Brain microvascular endothelial cell (primary cell): ENCODE data around the gene PDE1C.

ENCODE experiments used
- DNase-seq: peaks from one replicate; pipeline ENCODE4 v3.0.0-alpha.2; 2020
- H3K27ac ChIP-seq: fragments of 250-450 bp; sonication (Bioruptor Pico); 2 replicates; pipeline ENCODE4 v1.5.1; 2020; ENCODE audit warnings: mild to moderate bottlenecking, moderate library complexity
- H3K27me3 ChIP-seq: fragments of 250-450 bp; sonication (Bioruptor Pico); replicated peaks from 2 replicates; pipeline ENCODE4 v1.5.1; 2020; ENCODE audit warnings: mild to moderate bottlenecking
- H3K36me3 ChIP-seq: fragments of 250-450 bp; sonication (Bioruptor Pico); replicated peaks from 2 replicates; pipeline ENCODE4 v1.5.1; 2020; ENCODE audit warnings: mild to moderate bottlenecking
- H3K4me3 ChIP-seq: 2 replicates; pipeline ENCODE4 v1.5.1; 2011; ENCODE audit warnings: low read depth, mild to moderate bottlenecking, control low read depth, low read length, moderate library complexity
- CTCF ChIP-seq: IDR thresholded peaks from 2 replicates; pipeline ENCODE4 v1.5.1; 2011; ENCODE audit warnings: low read depth, mild to moderate bottlenecking, moderate library complexity, low read length, control low read depth, inconsistent platforms; ENCODE audit errors: missing control alignments
- in situ Hi-C: cut with HindIII; loops from 2 replicates; pipeline ENCODE4 v1.10.0; 2017; ENCODE audit warnings: low sequenced_read_pairs, low pct_ligation_motif_present

The PDE1C gene

GRCh38 chr7:32074787-32075585, 4.8 kb upstream of the PDE1C start:
- no peak overlapping the region for H3K4me3 ChIP-seq
- peaks cover 4% of the 10 kb centered on the region for H3K27me3 ChIP-seq
- TF ChIP-seq CTCF: no peak
- DNase-seq: no peak
- in situ Hi-C loops: no loop called here
- H3K36me3 ChIP-seq: no peaks in the 10 kb centered on the region
- H3K27ac ChIP-seq: no peak overlapping the region

- Histone ChIP-seq H3K36me3 (no peaks in the 10 kb centered on the region), H3K4me3 (no peak overlapping the region), H3K27ac (no peak overlapping the region), H3K27me3 (peaks cover 4% of the 10 kb centered on the region)
- no peak for DNase-seq
- no peak for TF ChIP-seq CTCF
- in situ Hi-C loops: no loop called here
These were observed 3.3 kb upstream of the PDE1C start for GRCh38 chr7:32073533-32073932.

GRCh38 chr7:32072397-32072796, 2.2 kb upstream of the PDE1C start:
- no peaks in the 10 kb centered on the region for H3K36me3 ChIP-seq
- peak; percentile 46 for TF ChIP-seq CTCF
- H3K27me3 ChIP-seq: peaks cover 4% of the 10 kb centered on the region
- in situ Hi-C loops: no loop called here
- DNase-seq: no peak
- H3K4me3 ChIP-seq: no peak overlapping the region
- no peak overlapping the region for H3K27ac ChIP-seq

GRCh38 chr7:32071466-32072091, 1.4 kb upstream of the PDE1C start:
- peak; percentile 15 for TF ChIP-seq CTCF
- no peak overlapping the region for H3K27ac ChIP-seq
- in situ Hi-C loops: no loop called here
- DNase-seq: no peak
- no peaks in the 10 kb centered on the region for H3K36me3 ChIP-seq
- peaks cover 4% of the 10 kb centered on the region for H3K27me3 ChIP-seq
- peak overlapping the region; percentile 64 for H3K4me3 ChIP-seq

GRCh38 chr7:32070051-32070405, 179 bp downstream of the PDE1C start:
- DNase-seq: no peak
- TF ChIP-seq CTCF: no peak
- no peaks in the 10 kb centered on the region for H3K36me3 ChIP-seq
- peak overlapping the region; percentile 64 for H3K4me3 ChIP-seq
- no peak overlapping the region for H3K27ac ChIP-seq
- H3K27me3 ChIP-seq: peaks cover 4% of the 10 kb centered on the region
- in situ Hi-C loops: no loop called here
